Body of pancreas (tissue), 4 donors: ENCODE data around the gene TM4SF20.

Experiments used
- CTCF ChIP-seq, 7 experiments: fragments of 450-650 bp in 4 of 7; fragments of 200-600 bp in 3 of 7; sonication (generic) in 3 of 7; IDR thresholded peaks; one replicate each; pipeline ENCODE4 v1.5.1; 2016 to 2019; ENCODE audit warnings: antibody characterized with exemption in 7 of 7
- POLR2A ChIP-seq, 3 donors: fragments of 450-650 bp; IDR thresholded peaks; one replicate each; pipeline ENCODE4 v1.6.1; 2016; ENCODE audit warnings: antibody characterized with exemption in 3 of 3, mild to moderate bottlenecking in 2 of 3

- TF ChIP-seq CTCF (IDR thresholded peaks at IDR 0.05) (no peak), POLR2A (IDR thresholded peaks at IDR 0.05) (no peak)
Measured at GRCh38 chr2:227337442-227337841, 41.7 kb downstream of the TM4SF20 start.
